ENCODE data around the gene PARP11.

DNA sequence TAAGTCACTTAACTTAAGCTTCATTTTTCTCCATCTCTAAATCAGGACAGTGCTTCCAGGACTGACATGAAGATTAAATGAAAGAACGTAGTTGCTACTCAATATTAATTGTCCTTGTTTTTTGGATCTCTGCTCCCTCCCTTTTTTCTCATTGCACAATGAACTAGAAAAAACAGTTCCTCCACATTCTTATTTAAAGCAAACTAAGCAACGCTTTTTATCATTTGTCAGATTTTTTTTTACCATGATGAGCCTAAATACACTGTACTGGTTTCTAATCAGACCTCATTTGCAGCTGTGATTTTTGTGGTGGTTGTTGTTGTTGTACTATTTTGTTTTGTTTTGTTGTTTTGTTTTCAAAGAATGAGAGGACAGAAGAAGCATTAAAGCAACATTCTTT, 23.2 kb upstream of the PARP11 start:
- TF ChIP-seq, protein P1, sequence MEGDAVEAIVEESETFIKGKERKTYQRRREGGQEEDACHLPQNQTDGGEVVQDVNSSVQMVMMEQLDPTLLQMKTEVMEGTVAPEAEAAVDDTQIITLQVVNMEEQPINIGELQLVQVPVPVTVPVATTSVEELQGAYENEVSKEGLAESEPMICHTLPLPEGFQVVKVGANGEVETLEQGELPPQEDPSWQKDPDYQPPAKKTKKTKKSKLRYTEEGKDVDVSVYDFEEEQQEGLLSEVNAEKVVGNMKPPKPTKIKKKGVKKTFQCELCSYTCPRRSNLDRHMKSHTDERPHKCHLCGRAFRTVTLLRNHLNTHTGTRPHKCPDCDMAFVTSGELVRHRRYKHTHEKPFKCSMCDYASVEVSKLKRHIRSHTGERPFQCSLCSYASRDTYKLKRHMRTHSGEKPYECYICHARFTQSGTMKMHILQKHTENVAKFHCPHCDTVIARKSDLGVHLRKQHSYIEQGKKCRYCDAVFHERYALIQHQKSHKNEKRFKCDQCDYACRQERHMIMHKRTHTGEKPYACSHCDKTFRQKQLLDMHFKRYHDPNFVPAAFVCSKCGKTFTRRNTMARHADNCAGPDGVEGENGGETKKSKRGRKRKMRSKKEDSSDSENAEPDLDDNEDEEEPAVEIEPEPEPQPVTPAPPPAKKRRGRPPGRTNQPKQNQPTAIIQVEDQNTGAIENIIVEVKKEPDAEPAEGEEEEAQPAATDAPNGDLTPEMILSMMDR (IDR thresholded peaks at IDR 0.05), result no peak
- TF ChIP-seq POLR2A (IDR thresholded peaks at IDR 0.05; ENCODE audit: low read depth), result no peak
- no peak for TF ChIP-seq EP300 (IDR thresholded peaks at IDR 0.05)
